WI38 (cell line): ENCODE results near the gene SPDYE4.

Experiments
- H3K4me3 ChIP-seq: 2 replicates; pipeline ENCODE4 v1.5.1; 2011; ENCODE audit warnings: low read depth, mild to moderate bottlenecking, control low read depth, low read length
- TF ChIP-seq, protein P1 (sequence below): IDR thresholded peaks from 2 replicates; pipeline ENCODE4 v1.5.1; 2012; ENCODE audit warnings: low read depth, mild to moderate bottlenecking, control low read depth, low read length

SPDYE4 gene

DNA sequence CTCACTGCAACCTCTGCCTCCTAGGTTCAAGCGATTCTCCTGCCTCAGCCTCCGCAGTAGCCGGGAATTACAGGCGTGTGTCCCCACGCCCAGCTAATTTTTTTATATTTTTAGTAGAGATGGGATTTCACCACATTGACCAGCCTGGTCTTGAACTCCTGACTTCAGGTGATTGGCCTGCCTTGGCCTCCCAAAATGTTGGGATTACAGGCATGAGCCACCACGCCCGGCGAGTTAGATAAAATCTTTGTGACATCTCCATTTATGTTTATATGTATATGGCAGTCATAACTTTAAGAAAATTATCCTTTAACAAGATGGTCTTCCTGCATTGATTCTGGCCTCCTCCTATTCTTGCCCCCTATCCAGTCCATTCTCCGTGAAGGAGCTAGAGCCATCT is 37.8 kb downstream of the SPDYE4 start:
- H3K4me3 ChIP-seq = no peak overlapping the region
- TF ChIP-seq, protein P1, sequence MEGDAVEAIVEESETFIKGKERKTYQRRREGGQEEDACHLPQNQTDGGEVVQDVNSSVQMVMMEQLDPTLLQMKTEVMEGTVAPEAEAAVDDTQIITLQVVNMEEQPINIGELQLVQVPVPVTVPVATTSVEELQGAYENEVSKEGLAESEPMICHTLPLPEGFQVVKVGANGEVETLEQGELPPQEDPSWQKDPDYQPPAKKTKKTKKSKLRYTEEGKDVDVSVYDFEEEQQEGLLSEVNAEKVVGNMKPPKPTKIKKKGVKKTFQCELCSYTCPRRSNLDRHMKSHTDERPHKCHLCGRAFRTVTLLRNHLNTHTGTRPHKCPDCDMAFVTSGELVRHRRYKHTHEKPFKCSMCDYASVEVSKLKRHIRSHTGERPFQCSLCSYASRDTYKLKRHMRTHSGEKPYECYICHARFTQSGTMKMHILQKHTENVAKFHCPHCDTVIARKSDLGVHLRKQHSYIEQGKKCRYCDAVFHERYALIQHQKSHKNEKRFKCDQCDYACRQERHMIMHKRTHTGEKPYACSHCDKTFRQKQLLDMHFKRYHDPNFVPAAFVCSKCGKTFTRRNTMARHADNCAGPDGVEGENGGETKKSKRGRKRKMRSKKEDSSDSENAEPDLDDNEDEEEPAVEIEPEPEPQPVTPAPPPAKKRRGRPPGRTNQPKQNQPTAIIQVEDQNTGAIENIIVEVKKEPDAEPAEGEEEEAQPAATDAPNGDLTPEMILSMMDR = no peak

DNA sequence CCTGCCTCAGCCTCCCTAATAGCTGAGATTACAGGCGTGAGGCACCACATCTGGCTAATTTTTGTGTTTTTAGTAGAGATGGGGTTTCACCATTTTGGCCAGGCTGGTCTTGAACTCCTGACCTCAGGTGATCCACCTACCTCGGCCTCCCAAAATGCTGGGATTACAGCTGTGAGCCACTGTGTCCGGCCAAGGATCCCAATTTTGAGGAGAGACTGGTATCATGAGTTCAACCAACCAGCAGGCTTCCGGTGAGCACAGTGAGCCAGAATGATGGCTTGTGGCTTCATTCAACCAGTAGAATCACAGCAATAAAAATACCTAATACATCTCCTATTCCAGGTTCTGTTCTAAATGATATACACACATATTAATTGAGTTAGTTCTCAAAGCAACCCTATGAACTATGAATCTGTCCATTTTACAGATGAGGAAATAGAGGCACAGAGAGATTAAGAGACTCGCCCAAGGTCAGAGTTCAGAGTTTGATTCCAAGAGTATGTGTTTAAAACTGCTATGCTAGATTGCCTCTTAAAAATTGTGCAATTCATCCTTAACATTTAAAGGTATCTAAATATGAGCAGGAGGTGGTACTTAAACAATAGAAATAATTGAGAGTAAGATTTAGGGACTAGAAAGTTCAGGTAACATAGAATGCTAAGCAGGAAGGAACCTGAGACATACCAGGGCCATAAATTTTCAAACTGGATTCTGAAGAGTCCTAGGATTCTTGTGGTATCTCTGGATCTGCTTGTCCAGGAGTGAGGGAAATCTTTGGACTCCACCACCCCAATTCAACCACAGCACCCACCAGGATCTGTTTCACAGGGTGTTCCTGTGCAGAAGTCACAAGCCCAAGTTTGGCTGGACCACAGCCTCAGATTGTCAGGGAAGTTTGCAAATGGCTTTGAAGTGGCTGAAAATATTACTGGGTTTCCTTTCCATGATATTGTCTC is 38.8 kb downstream of the SPDYE4 start:
- TF ChIP-seq, protein P1 = no peak
- H3K4me3 ChIP-seq = no peak overlapping the region

DNA sequence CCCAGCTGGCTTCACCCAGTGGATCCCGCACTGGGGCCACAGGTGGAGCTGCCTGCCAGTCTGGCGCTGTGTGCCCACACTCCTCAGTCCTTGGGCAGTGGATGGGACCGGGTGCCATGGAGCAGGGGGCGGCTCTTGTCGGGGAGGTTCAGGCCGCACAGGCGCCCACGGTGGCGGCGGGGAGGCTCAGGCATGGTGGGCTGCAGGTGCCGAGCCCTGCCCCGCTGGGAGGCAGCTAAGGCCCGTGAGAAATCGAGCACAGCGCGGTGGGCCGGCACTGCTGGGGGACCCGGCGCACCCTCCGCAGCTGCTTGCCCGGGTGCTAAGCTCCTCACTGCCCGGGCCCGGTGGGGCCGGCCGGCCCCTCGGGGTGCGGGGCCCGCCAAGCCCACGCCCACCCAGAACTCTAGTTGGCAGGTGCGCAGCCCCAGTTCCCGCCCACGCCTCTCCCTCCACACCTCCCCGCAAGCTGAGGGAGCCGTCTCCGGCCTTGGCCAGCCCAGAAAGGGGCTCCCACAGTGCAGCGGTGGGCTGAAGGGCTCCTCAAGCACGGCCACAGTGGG is 40.3 kb downstream of the SPDYE4 start:
- TF ChIP-seq, protein P1 = no peak

DNA sequence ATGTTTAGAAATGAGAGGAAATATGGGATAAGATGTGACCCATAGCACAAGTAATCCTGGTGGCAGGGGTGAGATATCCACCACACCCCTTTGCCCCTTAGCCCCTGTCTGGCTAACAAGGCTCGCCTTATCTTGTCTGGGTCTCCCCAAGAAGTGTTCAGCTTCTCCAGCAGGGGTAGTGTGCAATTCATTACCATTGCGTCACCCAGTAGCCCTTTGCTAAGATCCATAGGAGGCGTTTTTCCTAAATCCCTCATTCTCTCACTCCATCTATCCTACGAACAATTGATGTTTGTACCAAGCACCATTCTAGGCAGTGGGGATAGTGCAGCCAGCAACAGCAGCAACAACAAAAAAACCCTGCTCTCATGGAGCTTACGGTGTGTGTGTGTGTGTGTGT is 44.5 kb downstream of the SPDYE4 start:
- TF ChIP-seq, protein P1 = no peak

More for the DNA sequence above, 40.3 kb downstream of the SPDYE4 start:
- H3K4me3 ChIP-seq = no peak overlapping the region

DNA sequence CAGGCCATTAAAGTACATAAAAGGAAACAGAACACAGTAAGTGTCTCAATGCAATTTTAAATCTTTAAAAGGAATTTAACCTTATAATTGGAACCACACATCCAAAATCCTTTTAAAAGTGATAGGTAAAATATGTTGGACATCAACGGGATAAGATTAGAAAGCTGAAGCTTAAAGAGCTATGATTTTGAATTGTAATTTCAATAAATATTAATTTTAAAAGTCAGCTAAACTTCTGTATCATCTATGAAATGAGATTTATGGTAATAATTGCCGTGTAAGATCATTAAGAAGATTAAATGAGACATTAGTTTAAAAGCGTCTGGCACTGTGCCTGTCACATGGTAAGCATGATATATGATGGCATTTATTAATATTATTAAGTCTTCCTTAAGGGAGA is 45.0 kb downstream of the SPDYE4 start:
- no peak overlapping the region for H3K4me3 ChIP-seq
- TF ChIP-seq, protein P1 = no peak

More for the DNA sequence above, 44.5 kb downstream of the SPDYE4 start:
- no peak overlapping the region for H3K4me3 ChIP-seq

DNA sequence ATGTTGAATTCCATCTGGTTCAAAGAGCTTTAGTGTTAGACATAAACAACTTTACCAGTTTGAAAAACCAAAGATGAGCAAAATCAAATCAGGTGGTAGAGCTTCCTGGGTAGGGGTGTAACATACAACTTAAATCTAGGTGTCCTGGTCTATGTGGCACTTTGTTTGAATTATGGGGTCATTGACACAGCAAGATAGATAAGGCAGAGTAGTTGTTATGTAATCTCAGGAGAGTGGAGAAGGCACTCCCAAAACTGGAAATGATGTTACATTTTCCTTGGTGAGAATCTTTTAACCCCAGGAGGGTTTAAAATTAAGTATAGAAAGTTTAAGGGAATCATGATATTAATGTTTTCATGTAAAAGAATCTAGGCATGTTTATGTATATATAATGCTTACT is 45.6 kb downstream of the SPDYE4 start:
- TF ChIP-seq, protein P1 = no peak
- no peak overlapping the region for H3K4me3 ChIP-seq

DNA sequence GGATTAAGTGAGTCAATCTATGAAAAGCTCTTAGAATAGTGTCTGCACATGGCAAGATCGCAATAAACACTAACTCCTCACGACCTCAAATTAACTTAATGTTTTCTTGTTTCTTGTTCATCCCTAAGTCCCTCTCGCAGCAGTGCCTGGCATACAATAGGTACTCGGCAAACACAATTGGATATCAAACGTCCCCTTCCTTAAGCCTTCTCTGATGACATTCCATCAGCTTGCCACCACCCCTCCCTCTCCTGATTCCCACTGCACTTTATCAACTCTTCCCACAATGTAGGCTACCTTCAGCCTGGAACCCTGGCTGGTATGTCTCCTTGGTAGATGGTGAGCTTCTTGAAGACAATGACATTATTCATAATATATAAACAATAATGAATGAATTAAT is 47.1 kb downstream of the SPDYE4 start:
- TF ChIP-seq, protein P1 = no peak

More for the DNA sequence above, 47.1 kb downstream of the SPDYE4 start:
- H3K4me3 ChIP-seq = no peak overlapping the region
